ENCODE measurements around the gene RELN. TPM values are rescaled to one million over a fixed set of nuclear protein-coding genes. Genes with fewer than 3 reads are reported as not detected.

Gene RELN
- polyA plus RNA-seq, 2 donors: 0.10 to 0.65 TPM

DNA sequence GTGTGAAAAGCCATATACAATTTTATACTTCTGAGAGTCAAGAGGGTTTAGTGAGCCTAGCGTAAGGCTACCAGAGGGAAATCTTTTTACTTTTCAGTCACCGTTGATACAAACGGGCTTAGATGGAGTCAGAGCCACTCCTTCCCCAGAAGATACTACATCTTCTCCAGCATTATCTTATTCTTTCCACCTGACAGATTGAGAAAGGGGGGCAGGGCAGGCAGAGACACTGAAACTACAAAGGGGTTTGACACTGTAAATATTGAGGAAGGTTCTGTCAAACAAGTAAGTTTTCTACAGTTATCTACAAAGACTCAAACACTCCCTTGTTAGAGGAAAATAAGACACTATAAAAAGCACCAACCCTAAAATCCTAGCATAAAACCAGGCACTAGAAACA is 100.0 kb downstream of the RELN start:
- H3K9me3 ChIP-seq (ENCODE audit: control insufficient read depth in 2 of 2, insufficient read depth in 1 of 2, low read depth in 1 of 2, low read length in 1 of 2): no peaks in the 10 kb centered on the region
- H3K27ac ChIP-seq (ENCODE audit: low read depth in 2 of 2, low read length in 1 of 2): no peak overlapping the region
- no peak overlapping the region for H3K4me3 ChIP-seq (ENCODE audit: low read depth in 1 of 2, low read length in 2 of 2)
- no peaks in the 10 kb centered on the region for H3K27me3 ChIP-seq (ENCODE audit: control insufficient read depth in 1 of 2, insufficient read depth in 2 of 2, low read length in 2 of 2)
- WGBS, 2 donors: 47 to 50% methylated on average over 3 of the region's 3 CpGs
- no peaks in the 10 kb centered on the region for H3K4me1 ChIP-seq (ENCODE audit: control insufficient read depth in 2 of 2, insufficient read depth in 2 of 2, low read length in 1 of 2)
- H3K36me3 ChIP-seq (ENCODE audit: control insufficient read depth in 2 of 2, insufficient read depth in 2 of 2, low read length in 1 of 2): no peaks in the 10 kb centered on the region

DNA sequence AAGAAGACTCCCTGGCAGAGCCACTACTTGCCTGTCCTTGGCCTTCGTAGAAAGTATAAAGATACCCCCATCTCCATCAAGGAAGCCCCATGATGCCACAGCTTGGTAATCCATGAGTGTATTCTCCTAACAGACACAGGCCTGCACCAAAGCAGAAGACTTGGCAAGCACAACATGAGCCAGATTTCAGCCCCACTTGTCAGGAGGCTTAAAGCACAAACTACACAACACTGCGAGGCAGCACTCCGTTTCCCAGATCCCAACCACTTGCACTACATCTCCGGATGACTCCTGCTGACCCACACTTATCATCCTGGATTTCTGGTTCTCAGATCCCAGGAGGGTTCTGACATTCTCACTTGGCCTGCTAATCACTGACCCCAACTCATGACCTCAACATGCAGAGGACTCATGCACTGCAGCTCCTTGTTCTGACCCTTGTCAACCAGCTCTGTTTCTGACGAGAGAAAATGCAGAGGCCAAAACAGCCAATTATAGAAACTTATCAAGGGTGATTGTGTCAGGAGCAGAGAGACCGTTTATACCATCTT is 100.8 kb downstream of the RELN start:
- no peaks in the 10 kb centered on the region for H3K4me1 ChIP-seq (ENCODE audit: control insufficient read depth in 2 of 2, insufficient read depth in 2 of 2, low read length in 1 of 2)
- 66 to 72% methylated on average over 6 of the region's 6 CpGs for WGBS, 2 donors
- no peak overlapping the region for H3K4me3 ChIP-seq (ENCODE audit: low read depth in 1 of 2, low read length in 2 of 2)

DNA sequence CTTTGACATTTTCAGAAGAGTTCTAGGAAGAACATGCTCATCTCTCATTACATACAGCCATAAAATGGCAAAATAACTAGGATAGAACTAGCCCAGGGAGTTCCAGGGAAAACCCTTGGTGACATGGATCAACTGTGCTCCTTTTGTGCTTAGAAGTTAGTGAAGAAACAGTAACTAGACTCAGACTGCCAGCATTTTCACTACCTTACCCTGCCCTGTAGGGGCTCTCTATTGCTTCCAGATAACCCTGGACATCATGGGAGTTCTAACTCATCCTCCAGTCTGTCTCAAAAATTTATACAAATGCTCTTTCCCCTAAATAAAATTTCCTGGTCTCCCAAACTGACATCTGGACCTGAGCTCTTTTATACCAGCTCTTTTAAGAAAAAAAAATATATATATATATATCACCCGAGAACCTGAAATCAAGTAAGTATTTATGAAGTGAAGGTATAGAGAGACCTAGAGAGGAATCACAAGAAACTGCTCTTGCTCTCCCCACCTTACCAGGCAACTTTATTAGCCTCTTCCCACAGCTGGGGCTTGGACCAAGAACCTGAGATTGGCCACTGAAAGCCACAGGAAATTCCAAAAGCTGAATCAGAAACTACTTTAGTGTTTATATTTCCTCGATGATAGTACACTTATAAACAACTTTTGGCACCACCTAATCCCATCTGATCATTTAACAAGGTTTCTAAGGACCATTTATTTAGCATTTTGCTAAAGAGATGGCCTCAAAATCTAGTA is 101.4 kb downstream of the RELN start:
- no peaks in the 10 kb centered on the region for H3K27me3 ChIP-seq (ENCODE audit: control insufficient read depth in 1 of 2, insufficient read depth in 2 of 2, low read length in 2 of 2)
- H3K27ac ChIP-seq (ENCODE audit: low read depth in 2 of 2, low read length in 1 of 2): no peak overlapping the region
- H3K4me3 ChIP-seq (ENCODE audit: low read depth in 1 of 2, low read length in 2 of 2): no peak overlapping the region
- WGBS, 2 donors: 65 to 71% methylated on average over 2 of the region's 2 CpGs
- H3K9me3 ChIP-seq (ENCODE audit: control insufficient read depth in 2 of 2, insufficient read depth in 1 of 2, low read depth in 1 of 2, low read length in 1 of 2): no peaks in the 10 kb centered on the region
- no peaks in the 10 kb centered on the region for H3K36me3 ChIP-seq (ENCODE audit: control insufficient read depth in 2 of 2, insufficient read depth in 2 of 2, low read length in 1 of 2)
- no peaks in the 10 kb centered on the region for H3K4me1 ChIP-seq (ENCODE audit: control insufficient read depth in 2 of 2, insufficient read depth in 2 of 2, low read length in 1 of 2)

More for the DNA sequence above, 100.8 kb downstream of the RELN start:
- Histone ChIP-seq H3K9me3 (ENCODE audit: control insufficient read depth in 2 of 2, insufficient read depth in 1 of 2, low read depth in 1 of 2, low read length in 1 of 2) (no peaks in the 10 kb centered on the region), H3K27ac (ENCODE audit: low read depth in 2 of 2, low read length in 1 of 2) (no peak overlapping the region), H3K36me3 (ENCODE audit: control insufficient read depth in 2 of 2, insufficient read depth in 2 of 2, low read length in 1 of 2) (no peaks in the 10 kb centered on the region), H3K27me3 (ENCODE audit: control insufficient read depth in 1 of 2, insufficient read depth in 2 of 2, low read length in 2 of 2) (no peaks in the 10 kb centered on the region)

DNA sequence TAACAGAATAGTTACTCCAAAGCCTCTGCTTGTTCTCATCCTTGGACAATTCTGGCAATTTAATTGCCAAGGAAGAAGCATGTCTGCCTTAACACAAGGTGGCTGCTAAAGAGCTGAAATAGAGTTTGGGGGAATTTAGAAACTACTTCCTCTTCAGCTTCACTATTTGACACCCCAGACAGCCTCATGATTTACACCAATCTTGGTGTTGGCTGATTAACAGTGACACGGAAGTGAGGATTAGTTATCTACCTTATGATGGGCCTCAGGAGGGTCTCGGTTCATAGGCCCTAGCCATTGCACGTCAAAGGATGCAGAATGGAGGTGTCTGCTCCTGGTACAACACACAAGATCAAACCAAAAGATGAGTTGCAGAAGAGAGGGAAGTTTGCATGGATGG is 102.4 kb downstream of the RELN start:
- 57% methylated on average over 3 of the region's 3 CpGs for WGBS, 2 donors
- no peaks in the 10 kb centered on the region for H3K27me3 ChIP-seq (ENCODE audit: control insufficient read depth in 1 of 2, insufficient read depth in 2 of 2, low read length in 2 of 2)
- no peaks in the 10 kb centered on the region for H3K9me3 ChIP-seq (ENCODE audit: control insufficient read depth in 2 of 2, insufficient read depth in 1 of 2, low read depth in 1 of 2, low read length in 1 of 2)
- no peak overlapping the region for H3K27ac ChIP-seq (ENCODE audit: low read depth in 2 of 2, low read length in 1 of 2)
- no peaks in the 10 kb centered on the region for H3K4me1 ChIP-seq (ENCODE audit: control insufficient read depth in 2 of 2, insufficient read depth in 2 of 2, low read length in 1 of 2)
- H3K4me3 ChIP-seq (ENCODE audit: low read depth in 1 of 2, low read length in 2 of 2): no peak overlapping the region
- no peaks in the 10 kb centered on the region for H3K36me3 ChIP-seq (ENCODE audit: control insufficient read depth in 2 of 2, insufficient read depth in 2 of 2, low read length in 1 of 2)

DNA sequence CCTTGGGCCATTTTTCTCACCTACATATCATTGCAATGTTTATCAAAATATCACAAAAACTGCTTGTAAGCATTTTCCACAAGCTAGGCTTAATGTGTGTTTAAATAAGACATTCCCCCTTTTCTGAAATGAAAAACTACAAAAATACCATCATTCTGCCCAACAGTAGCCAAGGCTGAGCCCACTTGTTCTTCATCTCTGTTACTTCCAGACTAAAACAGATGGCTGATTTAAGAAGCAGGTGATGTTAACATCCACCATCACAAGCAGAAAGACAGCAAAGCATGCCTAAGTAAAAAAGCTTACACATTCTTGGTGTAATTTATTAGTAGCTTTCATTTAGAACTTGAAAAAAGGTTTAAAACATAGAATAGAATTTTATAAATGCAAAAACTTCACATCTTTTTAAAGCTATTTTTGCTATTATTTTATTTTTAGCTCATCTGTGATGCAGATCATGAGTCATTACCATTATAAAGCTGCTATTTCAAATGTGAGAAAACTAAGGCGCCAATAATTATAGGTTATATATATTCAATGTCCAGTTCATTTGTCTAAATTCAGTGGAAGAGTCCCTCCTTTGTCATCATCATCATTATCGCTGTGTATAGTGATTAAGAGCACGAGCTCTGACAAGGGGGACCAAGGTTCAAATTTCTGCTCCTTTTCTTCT is 109.4 kb downstream of the RELN start:
- Histone ChIP-seq H3K36me3 (ENCODE audit: control insufficient read depth in 2 of 2, insufficient read depth in 2 of 2, low read length in 1 of 2) (no peaks in the 10 kb centered on the region), H3K9me3 (ENCODE audit: control insufficient read depth in 2 of 2, insufficient read depth in 1 of 2, low read depth in 1 of 2, low read length in 1 of 2) (no peaks in the 10 kb centered on the region), H3K27me3 (ENCODE audit: control insufficient read depth in 1 of 2, insufficient read depth in 2 of 2, low read length in 2 of 2) (no peaks in the 10 kb centered on the region), H3K4me1 (ENCODE audit: control insufficient read depth in 2 of 2, insufficient read depth in 2 of 2, low read length in 1 of 2) (no peaks in the 10 kb centered on the region), H3K4me3 (ENCODE audit: low read depth in 1 of 2, low read length in 2 of 2) (no peak overlapping the region), H3K27ac (ENCODE audit: low read depth in 2 of 2, low read length in 1 of 2) (no peak overlapping the region)
- 82 to 88% methylated on average over 3 of the region's 3 CpGs for WGBS, 2 donors

DNA sequence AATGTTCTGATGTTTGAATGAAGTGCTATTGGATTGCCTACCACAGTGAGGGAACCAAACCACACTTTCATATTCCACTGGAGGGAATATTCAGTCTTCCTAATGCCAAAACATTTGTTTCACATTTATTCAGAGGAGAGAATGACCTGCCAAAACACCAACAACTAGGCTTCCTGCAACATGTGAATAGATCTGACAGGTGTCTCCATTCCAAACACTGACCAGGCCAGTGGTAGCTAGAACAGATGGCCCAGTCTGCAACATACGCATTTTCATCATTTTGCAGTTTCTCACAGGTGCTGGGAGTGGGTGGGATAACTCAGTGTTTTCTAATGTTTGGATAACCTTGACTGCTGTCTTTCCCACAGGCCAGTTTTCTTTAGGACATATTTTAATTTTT is 110.0 kb downstream of the RELN start:
- no peaks in the 10 kb centered on the region for H3K9me3 ChIP-seq (ENCODE audit: control insufficient read depth in 2 of 2, insufficient read depth in 1 of 2, low read depth in 1 of 2, low read length in 1 of 2)
- no peak overlapping the region for H3K4me3 ChIP-seq (ENCODE audit: low read depth in 1 of 2, low read length in 2 of 2)
- 60 to 64% methylated on average over 1 of the region's 1 CpG for WGBS, 2 donors
- no peaks in the 10 kb centered on the region for H3K27me3 ChIP-seq (ENCODE audit: control insufficient read depth in 1 of 2, insufficient read depth in 2 of 2, low read length in 2 of 2)
- H3K4me1 ChIP-seq (ENCODE audit: control insufficient read depth in 2 of 2, insufficient read depth in 2 of 2, low read length in 1 of 2): no peaks in the 10 kb centered on the region
- no peak overlapping the region for H3K27ac ChIP-seq (ENCODE audit: low read depth in 2 of 2, low read length in 1 of 2)
- no peaks in the 10 kb centered on the region for H3K36me3 ChIP-seq (ENCODE audit: control insufficient read depth in 2 of 2, insufficient read depth in 2 of 2, low read length in 1 of 2)

DNA sequence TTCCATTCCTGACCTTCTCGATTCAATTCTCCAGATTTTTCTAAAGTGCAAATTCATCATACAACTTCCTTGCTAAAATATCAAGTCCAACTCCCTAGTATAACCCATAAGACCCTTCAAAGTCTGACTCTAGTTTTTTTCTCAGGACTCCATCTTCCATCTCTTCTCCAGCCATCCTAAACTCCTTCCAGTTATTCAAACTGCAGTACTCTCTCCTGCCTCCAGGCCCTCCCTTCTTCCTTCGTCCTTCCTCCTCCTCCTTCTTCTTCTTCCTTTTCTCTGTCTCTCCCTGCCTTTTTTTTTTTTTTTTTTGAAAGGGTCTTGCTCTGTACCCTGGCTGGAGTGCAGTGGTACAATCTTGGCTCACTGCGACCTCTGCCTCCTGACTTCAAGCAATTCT is 111.9 kb downstream of the RELN start:
- no peaks in the 10 kb centered on the region for H3K4me1 ChIP-seq (ENCODE audit: control insufficient read depth in 2 of 2, insufficient read depth in 2 of 2, low read length in 1 of 2)
- H3K9me3 ChIP-seq (ENCODE audit: control insufficient read depth in 2 of 2, insufficient read depth in 1 of 2, low read depth in 1 of 2, low read length in 1 of 2): no peaks in the 10 kb centered on the region
- WGBS, 2 donors: 66 to 85% methylated on average over 3 of the region's 3 CpGs
- no peak overlapping the region for H3K4me3 ChIP-seq (ENCODE audit: low read depth in 1 of 2, low read length in 2 of 2)
- no peaks in the 10 kb centered on the region for H3K27me3 ChIP-seq (ENCODE audit: control insufficient read depth in 1 of 2, insufficient read depth in 2 of 2, low read length in 2 of 2)
- H3K27ac ChIP-seq (ENCODE audit: low read depth in 2 of 2, low read length in 1 of 2): no peak overlapping the region
- no peaks in the 10 kb centered on the region for H3K36me3 ChIP-seq (ENCODE audit: control insufficient read depth in 2 of 2, insufficient read depth in 2 of 2, low read length in 1 of 2)

DNA sequence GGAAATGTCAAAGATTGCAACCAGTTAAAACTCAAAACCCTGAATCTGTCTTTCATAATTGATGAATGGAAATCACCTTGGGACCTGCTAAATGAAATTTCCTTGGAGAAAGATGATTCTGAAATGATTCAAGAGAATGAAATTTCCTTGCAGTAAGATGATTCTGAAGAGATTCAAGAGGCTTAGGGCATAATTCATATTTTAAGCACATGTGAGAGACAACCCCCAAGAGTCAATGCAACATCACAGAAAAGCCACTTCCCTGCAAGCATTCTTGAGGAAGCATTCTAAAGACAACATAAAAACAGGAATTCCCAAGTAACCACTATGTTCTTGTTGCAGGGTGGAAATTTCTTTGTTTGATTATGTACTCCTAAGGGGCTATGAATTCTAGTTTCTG is 113.7 kb downstream of the RELN start:
- no peaks in the 10 kb centered on the region for H3K36me3 ChIP-seq (ENCODE audit: control insufficient read depth in 2 of 2, insufficient read depth in 2 of 2, low read length in 1 of 2)
- H3K9me3 ChIP-seq (ENCODE audit: control insufficient read depth in 2 of 2, insufficient read depth in 1 of 2, low read depth in 1 of 2, low read length in 1 of 2): no peaks in the 10 kb centered on the region
- no peak overlapping the region for H3K4me3 ChIP-seq (ENCODE audit: low read depth in 1 of 2, low read length in 2 of 2)
- H3K27ac ChIP-seq (ENCODE audit: low read depth in 2 of 2, low read length in 1 of 2): no peak overlapping the region
- H3K4me1 ChIP-seq (ENCODE audit: control insufficient read depth in 2 of 2, insufficient read depth in 2 of 2, low read length in 1 of 2): no peaks in the 10 kb centered on the region
- H3K27me3 ChIP-seq (ENCODE audit: control insufficient read depth in 1 of 2, insufficient read depth in 2 of 2, low read length in 2 of 2): no peaks in the 10 kb centered on the region

DNA sequence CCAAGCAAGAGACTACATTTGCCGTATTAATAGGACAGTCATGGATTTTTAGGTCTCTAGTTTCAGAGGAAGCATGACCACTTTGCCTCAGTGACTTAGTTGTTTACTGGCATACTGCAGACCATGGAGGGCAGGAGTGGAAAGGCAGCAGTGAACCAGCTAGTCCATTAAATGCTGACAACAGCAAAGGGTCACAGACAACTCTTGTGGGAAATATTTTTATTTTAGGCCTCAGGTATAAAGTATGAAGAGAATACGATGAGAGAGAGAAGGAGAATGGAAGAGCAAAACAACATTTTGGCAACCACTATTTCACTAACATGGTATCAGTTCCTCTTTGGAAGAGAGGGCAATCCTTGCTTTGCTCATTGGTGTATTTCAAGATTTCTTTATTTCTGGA is 118.0 kb downstream of the RELN start:
- no peaks in the 10 kb centered on the region for H3K9me3 ChIP-seq (ENCODE audit: control insufficient read depth in 2 of 2, insufficient read depth in 1 of 2, low read depth in 1 of 2, low read length in 1 of 2)
- no peaks in the 10 kb centered on the region for H3K27me3 ChIP-seq (ENCODE audit: control insufficient read depth in 1 of 2, insufficient read depth in 2 of 2, low read length in 2 of 2)
- no peaks in the 10 kb centered on the region for H3K36me3 ChIP-seq (ENCODE audit: control insufficient read depth in 2 of 2, insufficient read depth in 2 of 2, low read length in 1 of 2)
- WGBS, 2 donors: 71 to 90% methylated on average over 2 of the region's 2 CpGs
- no peaks in the 10 kb centered on the region for H3K4me1 ChIP-seq (ENCODE audit: control insufficient read depth in 2 of 2, insufficient read depth in 2 of 2, low read length in 1 of 2)
- no peak overlapping the region for H3K4me3 ChIP-seq (ENCODE audit: low read depth in 1 of 2, low read length in 2 of 2)
- H3K27ac ChIP-seq (ENCODE audit: low read depth in 2 of 2, low read length in 1 of 2): no peak overlapping the region

DNA sequence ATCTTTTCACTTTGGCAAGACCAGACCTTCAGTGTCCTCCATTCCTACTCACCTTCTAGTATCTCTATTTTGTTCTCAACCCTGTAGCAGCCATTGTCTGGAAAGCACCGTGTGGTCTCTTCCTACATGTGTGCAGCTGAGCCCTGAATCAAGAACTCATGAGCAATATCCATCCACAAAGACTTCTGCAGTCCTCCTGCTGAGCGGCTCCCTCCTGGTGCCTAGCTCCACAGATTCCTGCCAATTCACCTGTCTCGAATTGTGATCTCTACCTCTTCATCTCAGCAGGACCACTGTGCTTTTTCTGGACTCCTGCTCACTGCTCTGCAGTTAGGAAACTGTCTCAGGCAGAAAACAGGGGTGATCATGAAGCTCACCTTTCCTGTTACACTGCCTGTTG is 118.8 kb downstream of the RELN start:
- Histone ChIP-seq H3K9me3 (ENCODE audit: control insufficient read depth in 2 of 2, insufficient read depth in 1 of 2, low read depth in 1 of 2, low read length in 1 of 2) (no peaks in the 10 kb centered on the region), H3K36me3 (ENCODE audit: control insufficient read depth in 2 of 2, insufficient read depth in 2 of 2, low read length in 1 of 2) (no peaks in the 10 kb centered on the region), H3K27ac (ENCODE audit: low read depth in 2 of 2, low read length in 1 of 2) (no peak overlapping the region), H3K27me3 (ENCODE audit: control insufficient read depth in 1 of 2, insufficient read depth in 2 of 2, low read length in 2 of 2) (no peaks in the 10 kb centered on the region), H3K4me3 (ENCODE audit: low read depth in 1 of 2, low read length in 2 of 2) (no peak overlapping the region), H3K4me1 (ENCODE audit: control insufficient read depth in 2 of 2, insufficient read depth in 2 of 2, low read length in 1 of 2) (no peaks in the 10 kb centered on the region)
- 54 to 77% methylated on average over 3 of the region's 3 CpGs for WGBS, 2 donors
